GM19238 (cell line): ENCODE data around the gene PCYT2.

Source experiments
- DNase-seq: peaks from one replicate; pipeline ENCODE4 v3.0.0; 2011; ENCODE audit warnings: low spot score; ENCODE audit not compliant: insufficient read length

Gene PCYT2

GRCh38 chr17:81902023-81902652 lies 9.1 kb downstream of the PCYT2 start, which contains the start of gene NPB:
TSS of gene NPB (plus strand) at chr17:81902238. CDS start at chr17:81902278, 40 bp downstream.
- no peak for DNase-seq

GRCh38 chr17:81901167-81902022 lies 9.8 kb downstream of the PCYT2 start:
- DNase-seq = no peak

GRCh38 chr17:81900181-81900820 lies 10.9 kb downstream of the PCYT2 start:
- no peak for DNase-seq

- no peak for DNase-seq
Measured at GRCh38 chr17:81899514-81900166, 11.6 kb downstream of the PCYT2 start.

- DNase-seq = no peak
Measured at GRCh38 chr17:81898885-81899284, 12.3 kb downstream of the PCYT2 start.

GRCh38 chr17:81898029-81898866 lies 13.0 kb downstream of the PCYT2 start:
- no peak for DNase-seq

GRCh38 chr17:81895400-81895799 lies 15.8 kb downstream of the PCYT2 start:
- DNase-seq = no peak

GRCh38 chr17:81891303-81891552 lies 20.0 kb downstream of the PCYT2 start:
- no peak for DNase-seq

GRCh38 chr17:81890447-81891302 lies 20.5 kb downstream of the PCYT2 start:
- no peak for DNase-seq

- no peak for DNase-seq
Measured at GRCh38 chr17:81889602-81890001, 21.6 kb downstream of the PCYT2 start.

- DNase-seq = no peak
Measured at GRCh38 chr17:81888988-81889595, 22.1 kb downstream of the PCYT2 start.

- no peak for DNase-seq
Measured at GRCh38 chr17:81888105-81888987, 22.9 kb downstream of the PCYT2 start.

- no peak for DNase-seq
Measured at GRCh38 chr17:81885869-81886548, 25.2 kb downstream of the PCYT2 start.

GRCh38 chr17:81885454-81885853 lies 25.7 kb downstream of the PCYT2 start:
- no peak for DNase-seq

- no peak for DNase-seq
Measured at GRCh38 chr17:81884968-81885367, 26.2 kb downstream of the PCYT2 start.

- DNase-seq = no peak
Measured at GRCh38 chr17:81884520-81884919, 26.7 kb downstream of the PCYT2 start.

GRCh38 chr17:81879121-81879520 lies 32.1 kb downstream of the PCYT2 start:
- no peak for DNase-seq

- DNase-seq = no peak
Measured at GRCh38 chr17:81878294-81878693, 32.9 kb downstream of the PCYT2 start.
